GM21825 (cell line): Measurements from ENCODE around the gene URB2.
"Not testable (repeated sequence)": the region's sequence is repeated elsewhere in the genome, so short reads cannot be mapped to it uniquely, and the experiment has no call there.

Source experiments
- ATAC-seq: cut with Tn5 transposase; IDR thresholded peaks from one replicate; pipeline ENCODE4 v1.9.1; 2021; ENCODE audit warnings: mild to moderate bottlenecking, moderate library complexity; ENCODE audit not compliant: unreplicated experiment

Gene URB2

GRCh38 chr1:229625915-229626831, at the start of gene URB2, which contains the start of gene TAF5L:
Gene URB2 (plus strand): TSS chr1:229626247. CDS start chr1:229627634, 1,387 bp downstream.
Gene TAF5L (minus strand): TSS chr1:229626122. CDS start chr1:229614482, 11,640 bp downstream.
- ATAC-seq = peak; percentile 85

GRCh38 chr1:229578168-229579058, 47.6 kb upstream of the URB2 start:
- peak; percentile 41 for ATAC-seq

GRCh38 chr1:229579059-229579673, 46.9 kb upstream of the URB2 start:
- ATAC-seq = peak; percentile 87

GRCh38 chr1:229581485-229581884, 44.6 kb upstream of the URB2 start:
- ATAC-seq = no peak

GRCh38 chr1:229582011-229582694, 43.9 kb upstream of the URB2 start:
- ATAC-seq = no peak

- no peak for ATAC-seq
Observed at GRCh38 chr1:229582715-229583114, 43.3 kb upstream of the URB2 start.

- ATAC-seq = no peak
Observed at GRCh38 chr1:229585338-229585737, 40.7 kb upstream of the URB2 start.

GRCh38 chr1:229590119-229590518, 35.9 kb upstream of the URB2 start:
- ATAC-seq = no peak

GRCh38 chr1:229593800-229594199, 32.2 kb upstream of the URB2 start:
- no peak for ATAC-seq

- ATAC-seq = no peak
Observed at GRCh38 chr1:229594227-229595008, 31.6 kb upstream of the URB2 start.

- ATAC-seq = not testable (repeated sequence)
Observed at GRCh38 chr1:229595876-229596275, 30.2 kb upstream of the URB2 start.

- ATAC-seq = no peak
Observed at GRCh38 chr1:229596925-229597699, 28.9 kb upstream of the URB2 start.

GRCh38 chr1:229597877-229598276, 28.2 kb upstream of the URB2 start:
- ATAC-seq = no peak

- ATAC-seq = no peak
Observed at GRCh38 chr1:229599218-229599954, 26.7 kb upstream of the URB2 start.

- no peak for ATAC-seq
Observed at GRCh38 chr1:229600229-229600628, 25.8 kb upstream of the URB2 start.

GRCh38 chr1:229603371-229604005, 22.6 kb upstream of the URB2 start:
- ATAC-seq = no peak

- no peak for ATAC-seq
Observed at GRCh38 chr1:229607370-229607769, 18.7 kb upstream of the URB2 start.

GRCh38 chr1:229608590-229608989, 17.5 kb upstream of the URB2 start:
- no peak for ATAC-seq
